IMR-90 (cell line): ENCODE results near the gene TTC7B. TPM values are rescaled to one million over a fixed set of nuclear protein-coding genes. Genes with fewer than 3 reads are reported as not detected.

Experiments used
- ATAC-seq: fragments of 200-7000 bp; cut with Tn5 transposase; 2 replicates; pipeline ENCODE4 v1.9.1; 2020; ENCODE audit warnings: low read depth, mild to moderate bottlenecking, moderate library complexity
- BruUV-seq: library from RNA; stranded (reverse); fragments of 400-500 nt; replicated peaks from 2 replicates; lab custom pipeline; 2021; lab: Mats Ljungman, UMichigan
- CTCF ChIA-PET: fragments of 300-600 bp; formaldehyde crosslinking; extraction: SDS; loops from one replicate; lab custom pipeline; 2021; ENCODE audit warnings: antibody characterized with exemption; lab: Yijun Ruan, JAX
- POLR2A ChIA-PET: fragments of 300-600 bp; sonication (Branson Sonifier 250); formaldehyde crosslinking; loops from one replicate; lab custom pipeline; 2022; ENCODE audit warnings: antibody characterized with exemption; ENCODE audit not compliant: unreplicated experiment; lab: Charles Lee
- DNase-seq: peaks from one replicate; pipeline ENCODE4 v3.0.0; 2013
- H2AFZ ChIP-seq: replicated peaks from 2 replicates; pipeline ENCODE3; 2013; ENCODE audit warnings: low read length, mild to moderate bottlenecking; ENCODE audit not compliant: poor library complexity
- H2AK5ac ChIP-seq: 2 replicates; pipeline ENCODE4 v1.6.1; 2013; ENCODE audit warnings: low read depth, low read length, inconsistent platforms
- H2AK9ac ChIP-seq: replicated peaks from 2 replicates; pipeline ENCODE3; 2013; ENCODE audit warnings: mild to moderate bottlenecking, low read depth, low read length, moderate library complexity; ENCODE audit not compliant: poor library complexity
- H2BK120ac ChIP-seq: 2 replicates; pipeline ENCODE4 v1.6.1; 2013; ENCODE audit warnings: low read depth, low read length, inconsistent platforms
- H2BK15ac ChIP-seq: 3 replicates; pipeline ENCODE4 v1.6.1; 2013; ENCODE audit warnings: low read depth, low read length, inconsistent platforms
- H2BK20ac ChIP-seq: 2 replicates; pipeline ENCODE4 v1.6.1; 2013; ENCODE audit warnings: low read depth, mild to moderate bottlenecking, inconsistent platforms, low read length, moderate library complexity
- H2BK5ac ChIP-seq: 2 replicates; pipeline ENCODE4 v1.6.1; 2013; ENCODE audit warnings: mild to moderate bottlenecking, low read depth, low read length, inconsistent platforms; ENCODE audit not compliant: poor library complexity, severe bottlenecking
- H3K14ac ChIP-seq: replicated peaks from 2 replicates; pipeline ENCODE4 v1.6.1; 2013; ENCODE audit warnings: low read depth, low read length, inconsistent platforms
- H3K18ac ChIP-seq: 2 replicates; pipeline ENCODE4 v1.6.1; 2013; ENCODE audit warnings: low read depth, low read length, control low read depth
- H3K23ac ChIP-seq: 2 replicates; pipeline ENCODE4 v1.6.1; 2013; ENCODE audit warnings: low read depth, low read length, inconsistent platforms
- H3K27ac ChIP-seq: 2 replicates; pipeline ENCODE4 v1.5.1; 2013; ENCODE audit warnings: mild to moderate bottlenecking, control low read depth, low read length; ENCODE audit not compliant: insufficient read depth
- H3K27me3 ChIP-seq: 2 replicates; pipeline ENCODE4 v1.6.1; 2013; ENCODE audit warnings: low read length; ENCODE audit not compliant: control insufficient read depth, insufficient read depth
- H3K36me3 ChIP-seq: 2 replicates; pipeline ENCODE4 v1.6.1; 2013; ENCODE audit warnings: low read length, mixed read lengths; ENCODE audit not compliant: control insufficient read depth, insufficient read depth
- H3K4ac ChIP-seq: 2 replicates; pipeline ENCODE4 v1.6.1; 2013; ENCODE audit warnings: low read depth, low read length, inconsistent platforms
- H3K4me1 ChIP-seq: 2 replicates; pipeline ENCODE4 v1.6.1; 2013; ENCODE audit warnings: low read length, mixed read lengths; ENCODE audit not compliant: control insufficient read depth, insufficient read depth
- H3K4me2 ChIP-seq: 2 replicates; pipeline ENCODE4 v1.6.1; 2013; ENCODE audit warnings: low read depth, mild to moderate bottlenecking, control low read depth, low read length, moderate library complexity
- H3K4me3 ChIP-seq: 2 replicates; pipeline ENCODE4 v1.5.1; 2013; ENCODE audit warnings: low read depth, mild to moderate bottlenecking, control low read depth, low read length, moderate library complexity; ENCODE audit not compliant: insufficient read depth
- H3K56ac ChIP-seq: 2 replicates; pipeline ENCODE4 v1.6.1; 2013; ENCODE audit warnings: low read length, inconsistent platforms; ENCODE audit not compliant: insufficient read depth; ENCODE audit errors: extremely low read depth
- H3K79me1 ChIP-seq, 2 experiments: 2 replicates each; pipeline ENCODE4 v1.6.1; 2013; ENCODE audit warnings: low read length in 2 of 2, inconsistent platforms in 1 of 2, low read depth in 1 of 2
- H3K9ac ChIP-seq: 2 replicates; pipeline ENCODE4 v1.6.1; 2013; ENCODE audit warnings: low read depth, low read length, control low read depth
- H3K9me1 ChIP-seq: 2 replicates; pipeline ENCODE4 v1.6.1; 2013; ENCODE audit warnings: low read length, inconsistent platforms; ENCODE audit not compliant: insufficient read depth
- H3K9me3 ChIP-seq: 2 replicates; pipeline ENCODE4 v1.6.1; 2013; ENCODE audit warnings: low read length; ENCODE audit not compliant: control insufficient read depth, insufficient read depth
- H4K20me1 ChIP-seq: 2 replicates; pipeline ENCODE4 v1.6.1; 2013; ENCODE audit warnings: low read length, inconsistent platforms; ENCODE audit not compliant: insufficient read depth
- H4K5ac ChIP-seq: 2 replicates; pipeline ENCODE4 v1.6.1; 2013; ENCODE audit warnings: mild to moderate bottlenecking, low read depth, low read length, control low read depth
- H4K8ac ChIP-seq, 2 experiments: 2 replicates each; pipeline ENCODE4 v1.6.1; 2013; ENCODE audit warnings: low read depth in 2 of 2, low read length in 2 of 2, control low read depth in 1 of 2, inconsistent platforms in 1 of 2
- H4K91ac ChIP-seq: 2 replicates; pipeline ENCODE4 v1.6.1; 2013; ENCODE audit warnings: low read depth, low read length, inconsistent platforms; ENCODE audit not compliant: insufficient read depth
- BHLHE40 ChIP-seq: fragments of 150-350 bp; IDR thresholded peaks from 2 replicates; pipeline ENCODE4 v1.6.1; 2016; ENCODE audit warnings: mild to moderate bottlenecking, low read depth, low read length
- CEBPB ChIP-seq: IDR thresholded peaks from 2 replicates; pipeline ENCODE4 v1.6.1; 2012; ENCODE audit warnings: low read depth, low read length, improper control_type of control experiment
- CHD1 ChIP-seq: IDR thresholded peaks from 2 replicates; pipeline ENCODE4 v1.6.1; 2012; ENCODE audit warnings: low read depth, low read length, improper control_type of control experiment
- CTCF ChIP-seq: conservative IDR thresholded peaks from 2 replicates; pipeline ENCODE4 v1.5.1; 2012; ENCODE audit warnings: mild to moderate bottlenecking, low read depth, low read length, improper control_type of control experiment
- ELK1 ChIP-seq: fragments of 150-350 bp; IDR thresholded peaks from 2 replicates; pipeline ENCODE4 v1.6.1; 2016; ENCODE audit warnings: low read depth, mild to moderate bottlenecking, low read length, moderate library complexity, borderline replicate concordance
- FOS ChIP-seq: fragments of 150-350 bp; IDR thresholded peaks from 2 replicates; pipeline ENCODE4 v1.6.1; 2016; ENCODE audit warnings: low read depth, low read length
- MAFK ChIP-seq: IDR thresholded peaks from 2 replicates; pipeline ENCODE4 v1.6.1; 2012; ENCODE audit warnings: low read depth, low read length, improper control_type of control experiment
- MAZ ChIP-seq: IDR thresholded peaks from 2 replicates; pipeline ENCODE4 v1.6.1; 2012; ENCODE audit warnings: low read depth, mild to moderate bottlenecking, low read length, improper control_type of control experiment, moderate library complexity, borderline replicate concordance
- MXI1 ChIP-seq: IDR thresholded peaks from 2 replicates; pipeline ENCODE4 v1.6.1; 2012; ENCODE audit warnings: low read depth, mild to moderate bottlenecking, low read length, moderate library complexity, borderline replicate concordance
- NFE2L2 ChIP-seq: fragments of 150-350 bp; IDR thresholded peaks from 2 replicates; pipeline ENCODE4 v1.6.1; 2016; ENCODE audit warnings: low read depth, mild to moderate bottlenecking, low read length
- POLR2A ChIP-seq: IDR thresholded peaks from 2 replicates; pipeline ENCODE4 v1.6.1; 2012; ENCODE audit warnings: mild to moderate bottlenecking, low read depth, low read length
- RAD21 ChIP-seq: IDR thresholded peaks from 2 replicates; pipeline ENCODE4 v1.6.1; 2012; ENCODE audit warnings: low read length, improper control_type of control experiment
- RCOR1 ChIP-seq: IDR thresholded peaks from 2 replicates; pipeline ENCODE4 v1.6.1; 2012; ENCODE audit warnings: mild to moderate bottlenecking, low read length, improper control_type of control experiment; ENCODE audit not compliant: insufficient replicate concordance
- RFX5 ChIP-seq: IDR thresholded peaks from 2 replicates; pipeline ENCODE4 v1.8.0; 2012; ENCODE audit warnings: low read depth, mild to moderate bottlenecking, low read length, moderate library complexity
- SMC3 ChIP-seq: fragments of 150-350 bp; IDR thresholded peaks from 2 replicates; pipeline ENCODE4 v1.6.1; 2016; ENCODE audit warnings: low read depth, mild to moderate bottlenecking, antibody characterized with exemption, low read length, moderate library complexity
- USF2 ChIP-seq: fragments of 150-350 bp; IDR thresholded peaks from 2 replicates; pipeline ENCODE4 v1.6.1; 2017; ENCODE audit warnings: mild to moderate bottlenecking, antibody characterized with exemption, low read length, low read depth
- WGBS, 2 experiments: methylation state at CpG; one replicate each; pipeline versions ENCODE4 v1.1.5 to v1.1.7; 2013; ENCODE audit warnings: missing lambda C conversion rate in 2 of 2; ENCODE audit not compliant: insufficient read length in 1 of 2; ENCODE audit errors: extremely low coverage in 2 of 2; 5-methylcytosine and 5-hydroxymethylcytosine counted together
- dilution Hi-C: fragments of 300-500 bp; cut with HindIII; formaldehyde crosslinking; loops from one replicate; pipeline ENCODE4 v1.14.3; 2018; ENCODE audit warnings: low sequenced_read_pairs; ENCODE audit not compliant: unreplicated experiment
- in situ Hi-C: fragments of 300-500 bp; cut with MboI; formaldehyde crosslinking; loops from 3 replicates; pipeline ENCODE4 v1.14.3; 2019; ENCODE audit warnings: low sequenced_read_pairs, inconsistent platforms, mixed read lengths
- intact Hi-C: fragments of 100-400 bp; cut with micrococcal nuclease; formaldehyde crosslinking; loops from 2 replicates; pipeline ENCODE4 v1.10.0; 2022
- polyA plus RNA-seq, 3 experiments: library from polyadenylated mRNA; depleted of rRNA; stranded (reverse); fragments of >200 nt; gene quantifications; 2 replicates each; pipeline ENCODE4 v1.2.3, GENCODE V29; 2012; ENCODE audit warnings: low replicate concordance in 1 of 3
- total RNA-seq: library from RNA; depleted of rRNA; stranded (reverse); fragments of >200 nt; gene quantifications from 2 replicates; pipeline ENCODE4 v1.2.3, GENCODE V29; 2012

The TTC7B gene
- total and polyA plus RNA-seq, 2 of the 4 experiments (the other 2 are of a cell fraction) = 18.1 to 35.3 TPM

GRCh38 chr14:90681929-90682328 is 134.3 kb downstream of the TTC7B start:
- Histone ChIP-seq H3K9me1 (peaks cover 12% of the 10 kb centered on the region), H3K4me2 (no peak overlapping the region), H3K36me3 (no peaks in the 10 kb centered on the region; the same call in 1 of the 2 replicates), H2AK9ac (no peak overlapping the region), H2AK5ac (no peak overlapping the region), H3K18ac (no peak overlapping the region), H3K9me3 (no peaks in the 10 kb centered on the region), H3K4me1 (peaks cover 7% of the 10 kb centered on the region), H2BK15ac (no peak overlapping the region), H3K4ac (no peak overlapping the region), H3K9ac (no peak overlapping the region), H3K4me3 (no peak overlapping the region), H4K20me1 (no peaks in the 10 kb centered on the region), H2BK5ac (no peak overlapping the region), H4K5ac (no peak overlapping the region), H3K56ac (no peak overlapping the region), H3K23ac (no peak overlapping the region), H2BK120ac (no peak overlapping the region), H4K8ac (no peak overlapping the region), H2BK20ac (no peak overlapping the region), H3K14ac (no peak overlapping the region), H3K27me3 (no peaks in the 10 kb centered on the region), H3K79me1 (peaks cover 0 to 9% of the 10 kb centered on the region in 2 experiments; a peak in 1 of 4 replicates), H2AFZ (no peak overlapping the region), H3K27ac (no peak overlapping the region), H4K91ac (no peak overlapping the region)
- ATAC-seq (no peak), DNase-seq (no peak)
- no TSS peak for BruUV-seq
- ChIA-PET CTCF (no interaction called here), POLR2A (no interaction called here)
- in situ Hi-C loops = no loop called here
- WGBS, 2 experiments = 50% methylated on average over 1 of the region's 3 CpGs; no CpG with 5 or more reads in 1 of the 2 experiments
- dilution Hi-C loops = no loop called here
- intact Hi-C loops = no loop called here
- no peak for TF ChIP-seq ELK1
- no peak for TF ChIP-seq FOS
- TF ChIP-seq MXI1 = no peak
- TF ChIP-seq CEBPB = no peak
- no peak for TF ChIP-seq RFX5
- TF ChIP-seq BHLHE40 = no peak
- TF ChIP-seq MAFK = no peak
- no peak for TF ChIP-seq NFE2L2
- no peak for TF ChIP-seq POLR2A
- TF ChIP-seq CTCF = no peak
- no peak for TF ChIP-seq CHD1
- TF ChIP-seq RAD21 = no peak
- TF ChIP-seq RCOR1 = no peak
- TF ChIP-seq USF2 = no peak
- TF ChIP-seq SMC3 = no peak
- no peak for TF ChIP-seq MAZ
